WTC11 (cell line): ENCODE results near the gene RAB22A. TPM values are rescaled to one million over a fixed set of nuclear protein-coding genes. Genes with fewer than 3 reads are reported as not detected.

Experiments used
- ATAC-seq: fragments of 200-7000 bp; cut with Tn5 transposase; 2 replicates; pipeline ENCODE4 v1.10.0; 2021; ENCODE audit warnings: mild to moderate bottlenecking, moderate library complexity
- CTCF ChIA-PET: fragments of 300-600 bp; sonication (Branson Sonifier 250); formaldehyde crosslinking; loops from one replicate; lab custom pipeline; 2021; ENCODE audit warnings: antibody characterized with exemption; lab: Charles Lee
- POLR2A ChIA-PET: fragments of 350-600 bp; sonication (Branson Sonifier 250); formaldehyde crosslinking; loops from one replicate; lab custom pipeline; 2021; ENCODE audit warnings: antibody characterized with exemption; lab: Charles Lee
- DNase-seq: peaks from one replicate; pipeline ENCODE4 v3.0.0; 2021; ENCODE audit warnings: low spot score
- H3K27ac Mint-ChIP-seq: 2 replicates; pipeline ENCODE4 v1.8.0; 2021; ENCODE audit warnings: mixed read lengths
- H3K27me3 Mint-ChIP-seq: 2 replicates; pipeline ENCODE4 v1.8.0; 2021; ENCODE audit warnings: low read depth, mild to moderate bottlenecking, moderate library complexity, mixed read lengths
- H3K36me3 Mint-ChIP-seq: 2 replicates; pipeline ENCODE4 v1.8.0; 2021; ENCODE audit warnings: mixed read lengths
- H3K4me1 Mint-ChIP-seq: 2 replicates; pipeline ENCODE4 v1.8.0; 2022; ENCODE audit warnings: mixed read lengths
- H3K4me3 Mint-ChIP-seq: 2 replicates; pipeline ENCODE4 v1.8.0; 2021; ENCODE audit warnings: mild to moderate bottlenecking, moderate library complexity, mixed read lengths
- H3K9me3 Mint-ChIP-seq: 2 replicates; pipeline ENCODE4 v1.8.0; 2021; ENCODE audit warnings: mixed read lengths
- AR ChIP-seq: fragments of 250-450 bp; sonication (Bioruptor Pico); IDR thresholded peaks from 2 replicates; pipeline ENCODE4 v1.9.0; 2021; ENCODE audit warnings: mild to moderate bottlenecking
- ARID4B ChIP-seq: sonication (generic); formaldehyde crosslinking; IDR thresholded peaks from 2 replicates; pipeline ENCODE4 v1.8.0; 2023; ENCODE audit warnings: missing genetic modification reagents, mild to moderate bottlenecking, borderline replicate concordance
- CDX4 ChIP-seq: fragments of 250-450 bp; sonication (Bioruptor Pico); IDR thresholded peaks from 2 replicates; pipeline ENCODE4 v1.9.0; 2021; ENCODE audit warnings: moderate library complexity, mild to moderate bottlenecking, inconsistent platforms, borderline replicate concordance
- EMX1 ChIP-seq: fragments of 250-450 bp; sonication (Bioruptor Pico); IDR thresholded peaks from 2 replicates; pipeline ENCODE4 v1.8.0; 2021; ENCODE audit warnings: mild to moderate bottlenecking
- GABPB1 ChIP-seq: sonication (generic); formaldehyde crosslinking; IDR thresholded peaks from 2 replicates; pipeline ENCODE4 v1.8.1; 2023; ENCODE audit warnings: mild to moderate bottlenecking, missing genetic modification reagents
- GTF2I ChIP-seq: fragments of 250-450 bp; sonication (Bioruptor Pico); conservative IDR thresholded peaks from 2 replicates; pipeline ENCODE4 v1.4.0; 2021; ENCODE audit warnings: mild to moderate bottlenecking
- IRF1 ChIP-seq: sonication (generic); formaldehyde crosslinking; IDR thresholded peaks from 2 replicates; pipeline ENCODE4 v1.8.0; 2023; ENCODE audit warnings: missing genetic modification reagents
- IRF2 ChIP-seq: sonication (generic); formaldehyde crosslinking; IDR thresholded peaks from 2 replicates; pipeline ENCODE4 v1.8.0; 2022; ENCODE audit warnings: low read depth, missing genetic modification reagents, borderline replicate concordance
- KAT7 ChIP-seq: sonication (generic); formaldehyde crosslinking; IDR thresholded peaks from 2 replicates; pipeline ENCODE4 v1.8.1; 2023; ENCODE audit warnings: missing genetic modification reagents, mild to moderate bottlenecking, borderline replicate concordance
- MYBL2 ChIP-seq: sonication (generic); formaldehyde crosslinking; IDR thresholded peaks from 2 replicates; pipeline ENCODE4 v1.8.1; 2023; ENCODE audit warnings: mild to moderate bottlenecking, moderate library complexity, missing genetic modification reagents
- NFYB ChIP-seq: sonication (generic); formaldehyde crosslinking; conservative IDR thresholded peaks from 2 replicates; pipeline ENCODE4 v1.8.0; 2022; ENCODE audit warnings: low read depth, missing genetic modification reagents
- NR1H2 ChIP-seq: sonication (generic); formaldehyde crosslinking; IDR thresholded peaks from 2 replicates; pipeline ENCODE4 v1.9.0; 2021; ENCODE audit warnings: mild to moderate bottlenecking, moderate library complexity, missing genetic modification reagents
- SP1 ChIP-seq: sonication (generic); formaldehyde crosslinking; conservative IDR thresholded peaks from 2 replicates; pipeline ENCODE4 v1.8.1; 2022; ENCODE audit warnings: missing genetic modification reagents
- TEAD1 ChIP-seq: sonication (generic); formaldehyde crosslinking; IDR thresholded peaks from 2 replicates; pipeline ENCODE4 v1.8.0; 2022; ENCODE audit warnings: mild to moderate bottlenecking, missing genetic modification reagents
- ZNF121 ChIP-seq: sonication (generic); formaldehyde crosslinking; IDR thresholded peaks from 2 replicates; pipeline ENCODE4 v1.8.0; 2023; ENCODE audit warnings: missing genetic modification reagents
- ZNF232 ChIP-seq: sonication (generic); formaldehyde crosslinking; IDR thresholded peaks from 2 replicates; pipeline ENCODE4 v1.8.0; 2022; ENCODE audit warnings: mild to moderate bottlenecking, missing genetic modification reagents
- ZNF671 ChIP-seq: fragments of 250-450 bp; sonication (Bioruptor Pico); IDR thresholded peaks from 2 replicates; pipeline ENCODE4 v1.8.0; 2021; ENCODE audit warnings: mild to moderate bottlenecking
- total RNA-seq: library from RNA; stranded (reverse); gene quantifications from 3 replicates; pipeline ENCODE4 v1.2.3, GENCODE V29; 2021
- TF ChIP-seq, protein P1 (sequence below): sonication (generic); formaldehyde crosslinking; IDR thresholded peaks from 2 replicates; pipeline ENCODE4 v1.8.1; 2023; ENCODE audit warnings: mild to moderate bottlenecking, moderate library complexity, missing genetic modification reagents
- TF ChIP-seq, protein P2 (sequence below): sonication (generic); formaldehyde crosslinking; IDR thresholded peaks from 2 replicates; pipeline ENCODE4 v1.8.0; 2022; ENCODE audit warnings: mild to moderate bottlenecking, missing genetic modification reagents
- TF ChIP-seq, protein P3 (sequence below): sonication (generic); formaldehyde crosslinking; conservative IDR thresholded peaks from 2 replicates; pipeline ENCODE4 v1.8.1; 2023; ENCODE audit warnings: mild to moderate bottlenecking, low read depth, missing genetic modification reagents, moderate library complexity

Gene RAB22A
- total RNA-seq, 1 experiment from 2014 or later, result 6.0 TPM

- no peak for TF ChIP-seq ZNF671 (CRISPR knock-in tag)
- no peak for TF ChIP-seq MYBL2 (CRISPR knock-in tag)
Measured at GRCh38 chr20:58377017-58377416, 67.5 kb downstream of the RAB22A start (continued).

DNA sequence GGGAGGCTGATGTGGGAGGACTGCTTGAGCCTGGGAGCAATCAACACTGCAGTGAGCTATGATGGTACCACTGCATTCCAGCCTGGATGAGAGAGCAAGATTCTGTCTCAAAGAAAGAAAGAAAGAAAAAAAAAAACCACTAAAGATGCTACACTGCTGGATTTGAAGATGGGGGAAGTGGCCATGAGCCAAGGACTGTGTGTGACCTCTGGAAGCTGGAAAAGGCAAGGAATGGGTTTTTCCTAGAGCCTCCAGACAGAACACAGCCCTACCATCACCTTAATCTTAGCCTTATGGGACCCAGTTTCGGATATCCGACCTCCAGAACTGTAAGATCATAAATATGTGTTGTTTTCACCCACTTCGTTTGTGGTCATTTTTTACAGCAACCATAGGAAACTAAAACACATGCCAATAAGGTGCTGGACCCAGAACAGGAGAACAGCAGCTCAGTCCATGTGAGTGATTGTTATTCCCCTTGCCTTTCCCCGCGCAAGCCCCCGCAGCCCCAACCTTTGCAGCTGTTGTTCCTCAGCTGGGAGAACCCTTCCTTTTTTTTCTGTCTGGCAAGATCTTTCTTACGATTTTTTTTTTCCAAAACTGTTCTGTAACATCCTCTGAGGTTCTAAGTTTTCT is 68.4 kb downstream of the RAB22A start:
- Mint-ChIP-seq H3K4me1 (peaks cover 56% of the 10 kb centered on the region), H3K36me3 (peaks cover 24% of the 10 kb centered on the region), H3K27me3 (peaks cover 15% of the 10 kb centered on the region), H3K9me3 (peaks cover 29% of the 10 kb centered on the region), H3K27ac (peak overlapping the region; percentile 12; the same call in 1 of the 2 replicates), H3K4me3 (no peak overlapping the region)
- ChIA-PET POLR2A (no interaction called here), CTCF (no interaction called here)
- TF ChIP-seq IRF2 (CRISPR knock-in tag) (no peak), GABPB1 (CRISPR knock-in tag) (no peak), IRF1 (CRISPR knock-in tag) (no peak), ZNF121 (CRISPR knock-in tag) (no peak), CDX4 (CRISPR knock-in tag) (no peak), SP1 (CRISPR knock-in tag) (no peak), EMX1 (CRISPR knock-in tag) (no peak), NR1H2 (CRISPR knock-in tag) (no peak), NFYB (no peak)
- TF ChIP-seq, protein P1, sequence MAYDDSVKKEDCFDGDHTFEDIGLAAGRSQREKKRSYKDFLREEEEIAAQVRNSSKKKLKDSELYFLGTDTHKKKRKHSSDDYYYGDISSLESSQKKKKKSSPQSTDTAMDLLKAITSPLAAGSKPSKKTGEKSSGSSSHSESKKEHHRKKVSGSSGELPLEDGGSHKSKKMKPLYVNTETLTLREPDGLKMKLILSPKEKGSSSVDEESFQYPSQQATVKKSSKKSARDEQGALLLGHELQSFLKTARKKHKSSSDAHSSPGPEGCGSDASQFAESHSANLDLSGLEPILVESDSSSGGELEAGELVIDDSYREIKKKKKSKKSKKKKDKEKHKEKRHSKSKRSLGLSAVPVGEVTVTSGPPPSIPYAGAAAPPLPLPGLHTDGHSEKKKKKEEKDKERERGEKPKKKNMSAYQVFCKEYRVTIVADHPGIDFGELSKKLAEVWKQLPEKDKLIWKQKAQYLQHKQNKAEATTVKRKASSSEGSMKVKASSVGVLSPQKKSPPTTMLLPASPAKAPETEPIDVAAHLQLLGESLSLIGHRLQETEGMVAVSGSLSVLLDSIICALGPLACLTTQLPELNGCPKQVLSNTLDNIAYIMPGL (CRISPR knock-in tag), result no peak
- ATAC-seq, result no peak
- no peak for DNase-seq

- Mint-ChIP-seq H3K4me3 (no peak overlapping the region), H3K4me1 (peaks cover 48% of the 10 kb centered on the region), H3K27me3 (peaks cover 23% of the 10 kb centered on the region), H3K9me3 (peaks cover 32% of the 10 kb centered on the region), H3K36me3 (peaks cover 26% of the 10 kb centered on the region), H3K27ac (no peak overlapping the region)
- ATAC-seq, result no peak
- POLR2A ChIA-PET, result no interaction called here
- CTCF ChIA-PET, result no interaction called here
- DNase-seq, result no peak
- TF ChIP-seq, protein P2, sequence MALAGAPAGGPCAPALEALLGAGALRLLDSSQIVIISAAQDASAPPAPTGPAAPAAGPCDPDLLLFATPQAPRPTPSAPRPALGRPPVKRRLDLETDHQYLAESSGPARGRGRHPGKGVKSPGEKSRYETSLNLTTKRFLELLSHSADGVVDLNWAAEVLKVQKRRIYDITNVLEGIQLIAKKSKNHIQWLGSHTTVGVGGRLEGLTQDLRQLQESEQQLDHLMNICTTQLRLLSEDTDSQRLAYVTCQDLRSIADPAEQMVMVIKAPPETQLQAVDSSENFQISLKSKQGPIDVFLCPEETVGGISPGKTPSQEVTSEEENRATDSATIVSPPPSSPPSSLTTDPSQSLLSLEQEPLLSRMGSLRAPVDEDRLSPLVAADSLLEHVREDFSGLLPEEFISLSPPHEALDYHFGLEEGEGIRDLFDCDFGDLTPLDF (CRISPR knock-in tag), result no peak
- TF ChIP-seq KAT7 (no peak), TEAD1 (CRISPR knock-in tag) (no peak), ARID4B (CRISPR knock-in tag) (no peak), ZNF232 (CRISPR knock-in tag) (no peak), GTF2I (CRISPR knock-in tag) (no peak), ZNF121 (CRISPR knock-in tag) (no peak), AR (no peak)
- TF ChIP-seq, protein P3, sequence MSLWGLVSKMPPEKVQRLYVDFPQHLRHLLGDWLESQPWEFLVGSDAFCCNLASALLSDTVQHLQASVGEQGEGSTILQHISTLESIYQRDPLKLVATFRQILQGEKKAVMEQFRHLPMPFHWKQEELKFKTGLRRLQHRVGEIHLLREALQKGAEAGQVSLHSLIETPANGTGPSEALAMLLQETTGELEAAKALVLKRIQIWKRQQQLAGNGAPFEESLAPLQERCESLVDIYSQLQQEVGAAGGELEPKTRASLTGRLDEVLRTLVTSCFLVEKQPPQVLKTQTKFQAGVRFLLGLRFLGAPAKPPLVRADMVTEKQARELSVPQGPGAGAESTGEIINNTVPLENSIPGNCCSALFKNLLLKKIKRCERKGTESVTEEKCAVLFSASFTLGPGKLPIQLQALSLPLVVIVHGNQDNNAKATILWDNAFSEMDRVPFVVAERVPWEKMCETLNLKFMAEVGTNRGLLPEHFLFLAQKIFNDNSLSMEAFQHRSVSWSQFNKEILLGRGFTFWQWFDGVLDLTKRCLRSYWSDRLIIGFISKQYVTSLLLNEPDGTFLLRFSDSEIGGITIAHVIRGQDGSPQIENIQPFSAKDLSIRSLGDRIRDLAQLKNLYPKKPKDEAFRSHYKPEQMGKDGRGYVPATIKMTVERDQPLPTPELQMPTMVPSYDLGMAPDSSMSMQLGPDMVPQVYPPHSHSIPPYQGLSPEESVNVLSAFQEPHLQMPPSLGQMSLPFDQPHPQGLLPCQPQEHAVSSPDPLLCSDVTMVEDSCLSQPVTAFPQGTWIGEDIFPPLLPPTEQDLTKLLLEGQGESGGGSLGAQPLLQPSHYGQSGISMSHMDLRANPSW, result no peak
Measured at GRCh38 chr20:58378704-58379103, 69.2 kb downstream of the RAB22A start.
